Measurements from ENCODE around the gene TENT5A. TPM values are rescaled to one million over a fixed set of nuclear protein-coding genes. Genes with fewer than 3 reads are reported as not detected.

TENT5A gene
- total and polyA plus RNA-seq, 4 experiments from 2014 or later: 2.5 to 6.6 (median 5.1) TPM

GRCh38 chr6:81731814-81732213 is 20.7 kb downstream of the TENT5A start:
- Histone ChIP-seq H3K4me3 (ENCODE audit: low read length in 2 of 2) (no peak overlapping the region), H3K36me3 (ENCODE audit: insufficient read depth, low read length) (no peaks in the 10 kb centered on the region), H3K27me3 (ENCODE audit: insufficient read depth, low read length) (no peaks in the 10 kb centered on the region), H3K4me1 (ENCODE audit: insufficient read depth, low read length) (no peaks in the 10 kb centered on the region), H3K9me3 (ENCODE audit: control insufficient read depth in 1 of 2, low read length in 2 of 2) (no peaks in the 10 kb centered on the region), H3K27ac (ENCODE audit: low read depth, low read length) (no peak overlapping the region)
- H3K9me3 Mint-ChIP-seq: peaks cover 0 to 2% (median 0%) of the 10 kb centered on the region in 8 donors
- H3K4me3 Mint-ChIP-seq: no peak overlapping the region
- H3K36me3 Mint-ChIP-seq: no peaks in the 10 kb centered on the region
- H3K27me3 Mint-ChIP-seq: no peaks in the 10 kb centered on the region
- CTCF ChIA-PET (ENCODE audit: partially characterized antibody): no interaction called here
- no peak overlapping the region for H3K27ac Mint-ChIP-seq
- POLR2A ChIA-PET (ENCODE audit: partially characterized antibody): no interaction called here
- DNase-seq: no peak
- intact Hi-C loops (cut with micrococcal nuclease): no loop called here
- H3K4me1 Mint-ChIP-seq: peaks cover 4 to 9% (median 6%) of the 10 kb centered on the region in 4 donors

- CTCF ChIA-PET (ENCODE audit: partially characterized antibody): interaction anchor here (1.5 kb wide), 1 partner anchor 25 kb away, joined by 4 read pairs; no protein-coding TSS in a partner anchor
- H3K4me3 ChIP-seq (ENCODE audit: low read length in 2 of 2): no peak overlapping the region
- H3K27ac ChIP-seq (ENCODE audit: low read depth, low read length): no peak overlapping the region
- Mint-ChIP-seq H3K27ac (peak overlapping the region in 1 of 7 donors; percentile 56), H3K4me3 (peak overlapping the region in 7 of 8 donors; percentile 0 to 69 (median 32)), H3K4me1 (peaks cover 4 to 9% (median 6%) of the 10 kb centered on the region in 4 donors), H3K36me3 (no peaks in the 10 kb centered on the region), H3K9me3 (no peaks in the 10 kb centered on the region), H3K27me3 (no peaks in the 10 kb centered on the region)
- no peak for DNase-seq
- POLR2A ChIA-PET (ENCODE audit: partially characterized antibody): no interaction called here
- H3K4me1 ChIP-seq (ENCODE audit: insufficient read depth, low read length): no peaks in the 10 kb centered on the region
- intact Hi-C loops (cut with micrococcal nuclease): no loop called here
- H3K36me3 ChIP-seq (ENCODE audit: insufficient read depth, low read length): no peaks in the 10 kb centered on the region
- no peaks in the 10 kb centered on the region for H3K27me3 ChIP-seq (ENCODE audit: insufficient read depth, low read length)
- H3K9me3 ChIP-seq (ENCODE audit: control insufficient read depth in 1 of 2, low read length in 2 of 2): no peaks in the 10 kb centered on the region
Measured at GRCh38 chr6:81727876-81728517, 24.5 kb downstream of the TENT5A start.

GRCh38 chr6:81725127-81725526 is 27.4 kb downstream of the TENT5A start:
- H3K4me1 Mint-ChIP-seq: peaks cover 6 to 11% (median 7%) of the 10 kb centered on the region in 4 donors
- ChIA-PET CTCF (ENCODE audit: partially characterized antibody) (no interaction called here), POLR2A (ENCODE audit: partially characterized antibody) (no interaction called here)
- no peak overlapping the region for H3K4me3 ChIP-seq (ENCODE audit: low read length in 2 of 2)
- no peaks in the 10 kb centered on the region for H3K9me3 ChIP-seq (ENCODE audit: control insufficient read depth in 1 of 2, low read length in 2 of 2)
- no peak overlapping the region for H3K4me3 Mint-ChIP-seq
- H3K27me3 ChIP-seq (ENCODE audit: insufficient read depth, low read length): no peaks in the 10 kb centered on the region
- H3K27ac Mint-ChIP-seq: no peak overlapping the region
- DNase-seq: no peak
- H3K9me3 Mint-ChIP-seq: no peaks in the 10 kb centered on the region
- H3K27ac ChIP-seq (ENCODE audit: low read depth, low read length): no peak overlapping the region
- intact Hi-C loops (cut with micrococcal nuclease): no loop called here
- H3K27me3 Mint-ChIP-seq: no peaks in the 10 kb centered on the region
- no peaks in the 10 kb centered on the region for H3K4me1 ChIP-seq (ENCODE audit: insufficient read depth, low read length)
- no peaks in the 10 kb centered on the region for H3K36me3 ChIP-seq (ENCODE audit: insufficient read depth, low read length)
- H3K36me3 Mint-ChIP-seq: no peaks in the 10 kb centered on the region

GRCh38 chr6:81722506-81723223 is 29.8 kb downstream of the TENT5A start:
- no peaks in the 10 kb centered on the region for H3K36me3 Mint-ChIP-seq
- Histone ChIP-seq H3K27ac (ENCODE audit: low read depth, low read length) (no peak overlapping the region), H3K4me1 (ENCODE audit: insufficient read depth, low read length) (no peaks in the 10 kb centered on the region), H3K9me3 (ENCODE audit: control insufficient read depth in 1 of 2, low read length in 2 of 2) (no peaks in the 10 kb centered on the region), H3K27me3 (ENCODE audit: insufficient read depth, low read length) (no peaks in the 10 kb centered on the region), H3K4me3 (ENCODE audit: low read length in 2 of 2) (no peak overlapping the region), H3K36me3 (ENCODE audit: insufficient read depth, low read length) (no peaks in the 10 kb centered on the region)
- DNase-seq: no peak
- ChIA-PET CTCF (ENCODE audit: partially characterized antibody) (no interaction called here), POLR2A (ENCODE audit: partially characterized antibody) (no interaction called here)
- intact Hi-C loops (cut with micrococcal nuclease): no loop called here
- H3K9me3 Mint-ChIP-seq: no peaks in the 10 kb centered on the region
- no peak overlapping the region for H3K4me3 Mint-ChIP-seq
- no peaks in the 10 kb centered on the region for H3K27me3 Mint-ChIP-seq
- no peak overlapping the region for H3K27ac Mint-ChIP-seq
- H3K4me1 Mint-ChIP-seq: peaks cover 0 to 9% (median under 1%) of the 10 kb centered on the region in 4 donors

GRCh38 chr6:81720427-81720826 is 32.1 kb downstream of the TENT5A start:
- no peaks in the 10 kb centered on the region for H3K36me3 ChIP-seq (ENCODE audit: insufficient read depth, low read length)
- intact Hi-C loops (cut with micrococcal nuclease): no loop called here
- DNase-seq: no peak
- no peaks in the 10 kb centered on the region for H3K9me3 ChIP-seq (ENCODE audit: control insufficient read depth in 1 of 2, low read length in 2 of 2)
- POLR2A ChIA-PET (ENCODE audit: partially characterized antibody): no interaction called here
- no peak overlapping the region for H3K27ac Mint-ChIP-seq
- no peaks in the 10 kb centered on the region for H3K4me1 ChIP-seq (ENCODE audit: insufficient read depth, low read length)
- no peaks in the 10 kb centered on the region for H3K27me3 Mint-ChIP-seq
- no peak overlapping the region for H3K4me3 ChIP-seq (ENCODE audit: low read length in 2 of 2)
- no peaks in the 10 kb centered on the region for H3K27me3 ChIP-seq (ENCODE audit: insufficient read depth, low read length)
- no peaks in the 10 kb centered on the region for H3K36me3 Mint-ChIP-seq
- H3K4me1 Mint-ChIP-seq: peaks cover 0 to 9% (median 0%) of the 10 kb centered on the region in 4 donors
- H3K4me3 Mint-ChIP-seq: no peak overlapping the region
- H3K27ac ChIP-seq (ENCODE audit: low read depth, low read length): no peak overlapping the region
- CTCF ChIA-PET (ENCODE audit: partially characterized antibody): no interaction called here
- H3K9me3 Mint-ChIP-seq: no peaks in the 10 kb centered on the region

GRCh38 chr6:81718126-81718525 is 34.4 kb downstream of the TENT5A start:
- H3K4me1 Mint-ChIP-seq: peaks cover 0 to 9% (median 0%) of the 10 kb centered on the region in 4 donors
- no peak overlapping the region for H3K4me3 Mint-ChIP-seq
- ChIA-PET POLR2A (ENCODE audit: partially characterized antibody) (no interaction called here), CTCF (ENCODE audit: partially characterized antibody) (no interaction called here)
- H3K36me3 Mint-ChIP-seq: no peaks in the 10 kb centered on the region
- Histone ChIP-seq H3K9me3 (ENCODE audit: control insufficient read depth in 1 of 2, low read length in 2 of 2) (no peaks in the 10 kb centered on the region), H3K4me3 (ENCODE audit: low read length in 2 of 2) (no peak overlapping the region), H3K36me3 (ENCODE audit: insufficient read depth, low read length) (no peaks in the 10 kb centered on the region), H3K27me3 (ENCODE audit: insufficient read depth, low read length) (no peaks in the 10 kb centered on the region), H3K4me1 (ENCODE audit: insufficient read depth, low read length) (no peaks in the 10 kb centered on the region), H3K27ac (ENCODE audit: low read depth, low read length) (no peak overlapping the region)
- no peak overlapping the region for H3K27ac Mint-ChIP-seq
- H3K27me3 Mint-ChIP-seq: no peaks in the 10 kb centered on the region
- DNase-seq: no peak
- no peaks in the 10 kb centered on the region for H3K9me3 Mint-ChIP-seq
- intact Hi-C loops (cut with micrococcal nuclease): no loop called here

- intact Hi-C loops (cut with micrococcal nuclease): no loop called here
- Mint-ChIP-seq H3K27me3 (peaks cover 0 to 2% of the 10 kb centered on the region in 2 donors), H3K36me3 (no peaks in the 10 kb centered on the region), H3K9me3 (peaks cover 0 to 2% (median 0%) of the 10 kb centered on the region in 8 donors), H3K27ac (no peak overlapping the region), H3K4me1 (no peaks in the 10 kb centered on the region), H3K4me3 (no peak overlapping the region)
- ChIA-PET POLR2A (ENCODE audit: partially characterized antibody) (no interaction called here), CTCF (ENCODE audit: partially characterized antibody) (no interaction called here)
- H3K36me3 ChIP-seq (ENCODE audit: insufficient read depth, low read length): no peaks in the 10 kb centered on the region
- no peak overlapping the region for H3K4me3 ChIP-seq (ENCODE audit: low read length in 2 of 2)
- no peak overlapping the region for H3K27ac ChIP-seq (ENCODE audit: low read depth, low read length)
- DNase-seq: no peak
- H3K4me1 ChIP-seq (ENCODE audit: insufficient read depth, low read length): no peaks in the 10 kb centered on the region
- H3K9me3 ChIP-seq (ENCODE audit: control insufficient read depth in 1 of 2, low read length in 2 of 2): no peaks in the 10 kb centered on the region
- no peaks in the 10 kb centered on the region for H3K27me3 ChIP-seq (ENCODE audit: insufficient read depth, low read length)
Measured at GRCh38 chr6:81714684-81715083, 37.8 kb downstream of the TENT5A start.

All from CD4-positive, alpha-beta memory T cell (primary cell).